DND-41 (cell line): ENCODE measurements around the gene PRKAR1B.

Source experiments
- EZH2 ChIP-seq: IDR thresholded peaks from 3 replicates; pipeline ENCODE4 v1.6.1; 2012; ENCODE audit warnings: borderline replicate concordance, low read depth, mild to moderate bottlenecking, moderate library complexity, low read length, inconsistent platforms; ENCODE audit not compliant: severe bottlenecking
- TF ChIP-seq, protein P1 (sequence below): IDR thresholded peaks from 2 replicates; pipeline ENCODE4 v1.5.1; 2012; ENCODE audit warnings: borderline replicate concordance, low read length, moderate library complexity, mild to moderate bottlenecking; ENCODE audit not compliant: poor library complexity, severe bottlenecking; ENCODE audit errors: extremely low read depth

DNA sequence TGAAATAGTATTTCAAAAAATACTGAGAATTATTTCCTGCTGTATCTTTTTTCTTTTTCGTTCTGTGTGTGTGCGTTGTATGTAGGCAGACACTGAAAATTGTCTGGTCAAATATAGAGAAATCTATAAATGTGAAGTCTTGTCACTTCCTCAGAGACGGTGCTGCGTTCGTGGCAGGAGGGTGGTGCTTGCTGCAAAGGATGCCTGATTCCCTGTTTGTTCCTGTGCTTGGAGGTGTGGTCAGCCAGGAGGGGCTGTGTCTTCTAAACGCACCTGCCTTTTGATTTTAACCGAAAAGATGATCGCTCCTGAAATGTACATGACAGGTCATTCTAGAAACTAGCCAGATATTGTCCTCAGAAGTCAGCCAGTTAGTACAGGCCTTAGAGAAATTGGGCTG is 32.5 kb upstream of the PRKAR1B start:
- TF ChIP-seq, protein P1, sequence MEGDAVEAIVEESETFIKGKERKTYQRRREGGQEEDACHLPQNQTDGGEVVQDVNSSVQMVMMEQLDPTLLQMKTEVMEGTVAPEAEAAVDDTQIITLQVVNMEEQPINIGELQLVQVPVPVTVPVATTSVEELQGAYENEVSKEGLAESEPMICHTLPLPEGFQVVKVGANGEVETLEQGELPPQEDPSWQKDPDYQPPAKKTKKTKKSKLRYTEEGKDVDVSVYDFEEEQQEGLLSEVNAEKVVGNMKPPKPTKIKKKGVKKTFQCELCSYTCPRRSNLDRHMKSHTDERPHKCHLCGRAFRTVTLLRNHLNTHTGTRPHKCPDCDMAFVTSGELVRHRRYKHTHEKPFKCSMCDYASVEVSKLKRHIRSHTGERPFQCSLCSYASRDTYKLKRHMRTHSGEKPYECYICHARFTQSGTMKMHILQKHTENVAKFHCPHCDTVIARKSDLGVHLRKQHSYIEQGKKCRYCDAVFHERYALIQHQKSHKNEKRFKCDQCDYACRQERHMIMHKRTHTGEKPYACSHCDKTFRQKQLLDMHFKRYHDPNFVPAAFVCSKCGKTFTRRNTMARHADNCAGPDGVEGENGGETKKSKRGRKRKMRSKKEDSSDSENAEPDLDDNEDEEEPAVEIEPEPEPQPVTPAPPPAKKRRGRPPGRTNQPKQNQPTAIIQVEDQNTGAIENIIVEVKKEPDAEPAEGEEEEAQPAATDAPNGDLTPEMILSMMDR: no peak
- TF ChIP-seq EZH2: no peak
